ENCODE measurements around the gene COL5A2. TPM values are rescaled to one million over a fixed set of nuclear protein-coding genes. Genes with fewer than 3 reads are reported as not detected.

The COL5A2 gene
- total RNA-seq, 1 donor from 2014 or later, result 23.7 TPM

- no peak for DNase-seq
- Mint-ChIP-seq H3K27ac (ENCODE audit: unreplicated experiment) (no peak overlapping the region), H3K36me3 (ENCODE audit: unreplicated experiment) (no peaks in the 10 kb centered on the region), H3K9me3 (ENCODE audit: unreplicated experiment) (no peaks in the 10 kb centered on the region), H3K4me3 (ENCODE audit: unreplicated experiment) (no peak overlapping the region), H3K27me3 (ENCODE audit: unreplicated experiment) (no peaks in the 10 kb centered on the region), H3K4me1 (ENCODE audit: low read depth, unreplicated experiment) (peaks cover 8% of the 10 kb centered on the region)
- no peak for TF ChIP-seq CTCF (IDR thresholded peaks at IDR 0.05; ENCODE audit: partially characterized antibody, unreplicated experiment)
These were observed 30.9 kb upstream of the COL5A2 start for GRCh38 chr2:189210250-189211087.

GRCh38 chr2:189208254-189208653 lies 28.7 kb upstream of the COL5A2 start:
- Mint-ChIP-seq H3K27me3 (ENCODE audit: unreplicated experiment) (no peaks in the 10 kb centered on the region), H3K36me3 (ENCODE audit: unreplicated experiment) (no peaks in the 10 kb centered on the region), H3K9me3 (ENCODE audit: unreplicated experiment) (no peaks in the 10 kb centered on the region), H3K4me3 (ENCODE audit: unreplicated experiment) (no peak overlapping the region), H3K4me1 (ENCODE audit: low read depth, unreplicated experiment) (peaks cover 8% of the 10 kb centered on the region), H3K27ac (ENCODE audit: unreplicated experiment) (no peak overlapping the region)
- DNase-seq, result no peak
- no peak for TF ChIP-seq CTCF (IDR thresholded peaks at IDR 0.05; ENCODE audit: partially characterized antibody, unreplicated experiment)

GRCh38 chr2:189204322-189204941 lies 24.9 kb upstream of the COL5A2 start:
- Mint-ChIP-seq H3K9me3 (ENCODE audit: unreplicated experiment) (no peaks in the 10 kb centered on the region), H3K27me3 (ENCODE audit: unreplicated experiment) (no peaks in the 10 kb centered on the region), H3K4me1 (ENCODE audit: low read depth, unreplicated experiment) (peaks cover 3% of the 10 kb centered on the region), H3K4me3 (ENCODE audit: unreplicated experiment) (no peak overlapping the region), H3K36me3 (ENCODE audit: unreplicated experiment) (no peaks in the 10 kb centered on the region), H3K27ac (ENCODE audit: unreplicated experiment) (no peak overlapping the region)
- no peak for TF ChIP-seq CTCF (IDR thresholded peaks at IDR 0.05; ENCODE audit: partially characterized antibody, unreplicated experiment)
- no peak for DNase-seq

- Mint-ChIP-seq H3K9me3 (ENCODE audit: unreplicated experiment) (no peaks in the 10 kb centered on the region), H3K27ac (ENCODE audit: unreplicated experiment) (no peak overlapping the region), H3K27me3 (ENCODE audit: unreplicated experiment) (no peaks in the 10 kb centered on the region), H3K4me3 (ENCODE audit: unreplicated experiment) (no peak overlapping the region), H3K36me3 (ENCODE audit: unreplicated experiment) (no peaks in the 10 kb centered on the region), H3K4me1 (ENCODE audit: low read depth, unreplicated experiment) (peaks cover 2% of the 10 kb centered on the region)
- TF ChIP-seq CTCF (IDR thresholded peaks at IDR 0.05; ENCODE audit: partially characterized antibody, unreplicated experiment), result no peak
- DNase-seq, result no peak
These were observed 23.7 kb upstream of the COL5A2 start for GRCh38 chr2:189203177-189203799.
